Measurements from ENCODE around the gene SEMA4A.
A peak's percentile ranks its signal among the peaks of the same experiment; 100 is the strongest.
"Not testable (repeated sequence)": the region's sequence is repeated elsewhere in the genome, so short reads cannot be mapped to it uniquely, and the experiment has no call there.

The SEMA4A gene

DNA sequence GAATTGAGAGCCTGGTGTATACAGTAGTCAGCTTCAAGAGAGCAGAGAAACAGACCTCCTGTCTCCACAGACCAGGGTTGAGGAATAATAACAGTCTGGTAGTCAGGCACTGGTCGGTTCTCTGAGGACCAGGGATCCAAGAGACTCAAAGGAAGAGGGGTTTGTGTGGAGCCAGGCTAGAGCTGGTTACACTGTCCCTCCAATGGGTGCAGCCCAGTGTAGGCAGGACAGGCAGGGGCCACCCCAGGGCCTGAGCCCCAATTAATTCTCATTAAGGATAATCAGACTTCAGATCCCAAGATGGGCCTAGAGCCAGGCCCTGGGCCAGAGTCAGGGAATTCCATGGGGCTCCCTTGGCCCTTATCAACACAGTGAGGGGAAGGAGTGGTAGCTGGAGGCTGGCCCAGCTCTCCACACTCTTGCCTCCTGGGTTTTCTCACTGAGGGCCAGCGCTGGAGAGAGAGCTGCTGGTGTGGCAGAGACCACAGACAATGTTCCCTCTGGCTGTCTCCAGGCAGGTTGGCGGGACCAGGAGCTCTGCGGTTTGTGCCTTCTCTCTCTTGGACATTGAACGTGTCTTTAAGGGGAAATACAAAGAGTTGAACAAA is 9.1 kb downstream of the SEMA4A start:
- no peak for DNase-seq

DNA sequence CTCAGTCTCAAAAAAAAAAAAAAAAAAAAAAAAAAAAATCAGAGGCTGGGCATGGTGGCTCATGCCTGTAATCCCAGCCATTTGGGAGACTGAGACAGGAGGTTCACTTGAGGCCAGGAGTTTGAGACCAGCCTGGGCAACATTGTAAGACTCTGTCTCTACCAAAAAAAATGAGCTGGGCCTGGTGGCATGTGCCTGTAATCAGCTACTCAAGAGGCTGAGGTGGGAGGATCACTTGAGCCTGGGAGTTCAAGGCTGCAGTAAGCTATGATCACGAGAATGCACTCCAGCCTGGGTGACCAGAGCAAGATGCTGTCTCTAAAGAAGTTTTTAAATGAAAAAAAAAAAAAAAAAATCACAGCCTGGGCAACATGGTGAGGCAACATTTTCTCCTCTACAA is 10.3 kb downstream of the SEMA4A start:
- DNase-seq, result no peak

DNA sequence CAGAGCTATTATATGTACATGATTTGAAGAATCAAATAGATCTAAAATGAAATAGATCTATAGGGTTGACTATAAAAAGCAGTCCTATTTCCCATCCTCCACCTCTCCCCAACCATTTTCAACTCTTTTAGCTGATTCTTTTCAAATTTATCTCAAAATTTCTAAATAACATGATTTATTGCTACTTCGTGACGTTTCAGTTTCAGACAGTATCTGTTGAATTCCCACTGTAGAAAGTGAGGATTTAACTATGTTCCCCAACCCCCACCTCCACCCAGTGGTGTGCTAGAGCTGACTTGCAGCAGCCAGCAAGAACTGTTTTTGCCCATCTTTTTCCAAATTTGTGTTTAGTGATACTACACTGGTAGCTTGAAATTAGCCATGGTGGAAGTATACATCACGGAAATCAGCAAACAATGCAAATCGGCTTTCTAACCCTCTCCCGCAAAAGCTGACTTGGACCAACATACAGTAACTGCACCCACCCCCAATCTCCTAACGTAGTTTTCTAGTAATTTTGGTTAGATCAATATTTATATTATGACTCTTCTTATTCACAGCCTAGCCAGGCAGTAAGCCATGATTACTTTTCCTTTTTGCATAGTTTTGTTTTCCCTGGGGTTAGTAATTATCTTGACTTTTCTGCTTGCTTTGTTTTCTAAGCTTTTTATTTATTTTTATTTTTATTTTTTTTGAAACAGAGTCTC is 10.9 kb downstream of the SEMA4A start:
- DNase-seq, result no peak

DNA sequence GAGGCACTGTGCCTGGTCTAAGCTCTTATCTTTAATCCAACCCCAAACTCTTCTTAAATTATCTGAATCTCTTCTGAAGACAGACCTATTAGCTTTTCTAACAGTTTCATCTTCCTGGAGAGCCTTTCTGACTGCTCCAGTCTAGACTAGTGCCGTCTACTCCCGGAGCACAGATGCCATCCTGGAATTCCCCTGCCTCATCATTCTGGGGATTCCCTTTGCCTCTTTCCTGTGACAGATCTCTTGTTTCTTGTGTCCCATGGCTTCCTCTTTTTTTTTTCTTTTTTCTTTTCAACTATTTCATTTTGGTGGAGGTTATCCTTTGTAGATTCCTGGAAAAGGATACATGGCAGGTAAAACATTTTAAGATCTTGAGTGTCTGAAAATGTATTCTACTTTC is 11.7 kb downstream of the SEMA4A start:
- DNase-seq, result no peak

DNA sequence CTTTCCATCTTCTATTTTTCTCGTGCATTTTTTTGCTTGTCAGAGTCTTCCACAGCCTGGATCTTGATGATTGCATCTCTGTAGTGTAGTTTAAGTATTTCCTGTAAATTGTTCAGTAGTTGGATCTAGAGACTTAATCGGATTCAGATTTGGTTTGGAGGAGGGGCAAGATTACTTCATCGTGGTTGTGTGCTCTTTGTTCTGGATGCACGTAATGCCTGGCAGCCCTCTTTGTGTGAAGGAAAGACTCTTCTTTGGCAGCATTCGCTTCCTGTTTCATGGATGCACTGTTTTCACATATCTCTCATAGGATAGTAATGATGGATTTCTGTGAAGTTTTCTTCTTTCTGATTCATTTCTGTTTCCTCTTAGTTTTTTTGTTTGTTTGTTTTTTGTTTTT is 14.2 kb downstream of the SEMA4A start:
- DNase-seq, result peak; percentile 41

DNA sequence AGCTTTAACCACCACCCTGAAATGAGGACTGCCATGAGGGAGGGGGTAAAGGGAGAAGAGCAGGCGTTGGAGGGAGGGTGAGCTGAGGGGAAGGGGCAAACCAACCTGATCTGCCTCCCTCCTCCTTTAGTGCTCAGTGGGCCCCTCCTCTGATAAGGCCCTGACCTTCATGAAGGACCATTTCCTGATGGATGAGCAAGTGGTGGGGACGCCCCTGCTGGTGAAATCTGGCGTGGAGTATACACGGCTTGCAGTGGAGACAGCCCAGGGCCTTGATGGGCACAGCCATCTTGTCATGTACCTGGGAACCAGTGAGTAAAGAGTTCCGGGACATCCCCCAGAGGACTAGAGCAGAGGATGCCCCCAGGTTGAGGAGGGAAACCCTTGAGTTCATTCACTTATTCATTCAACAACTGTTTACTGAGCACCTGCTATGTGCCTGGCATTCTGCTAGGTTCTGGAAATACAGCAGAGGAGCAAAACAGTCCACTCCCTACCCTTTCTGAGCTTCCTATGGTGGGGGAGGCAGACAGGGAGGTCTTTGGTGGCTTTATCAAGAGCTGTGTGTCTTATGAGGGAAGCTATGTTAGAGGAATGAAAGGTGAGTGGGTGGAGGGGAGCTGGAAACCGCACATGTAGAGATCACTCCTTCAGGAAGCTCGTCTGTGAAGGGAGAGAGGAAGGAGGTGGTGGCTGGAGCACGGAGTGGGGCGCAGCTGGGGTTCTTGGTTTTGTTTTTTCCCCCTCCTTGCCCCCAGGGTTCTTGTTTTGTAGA is 19.5 kb downstream of the SEMA4A start:
- no peak for DNase-seq

DNA sequence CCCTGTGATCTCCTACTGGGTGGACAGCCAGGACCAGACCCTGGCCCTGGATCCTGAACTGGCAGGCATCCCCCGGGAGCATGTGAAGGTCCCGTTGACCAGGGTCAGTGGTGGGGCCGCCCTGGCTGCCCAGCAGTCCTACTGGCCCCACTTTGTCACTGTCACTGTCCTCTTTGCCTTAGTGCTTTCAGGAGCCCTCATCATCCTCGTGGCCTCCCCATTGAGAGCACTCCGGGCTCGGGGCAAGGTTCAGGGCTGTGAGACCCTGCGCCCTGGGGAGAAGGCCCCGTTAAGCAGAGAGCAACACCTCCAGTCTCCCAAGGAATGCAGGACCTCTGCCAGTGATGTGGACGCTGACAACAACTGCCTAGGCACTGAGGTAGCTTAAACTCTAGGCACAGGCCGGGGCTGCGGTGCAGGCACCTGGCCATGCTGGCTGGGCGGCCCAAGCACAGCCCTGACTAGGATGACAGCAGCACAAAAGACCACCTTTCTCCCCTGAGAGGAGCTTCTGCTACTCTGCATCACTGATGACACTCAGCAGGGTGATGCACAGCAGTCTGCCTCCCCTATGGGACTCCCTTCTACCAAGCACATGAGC is 23.3 kb downstream of the SEMA4A start:
- DNase-seq, result no peak

DNA sequence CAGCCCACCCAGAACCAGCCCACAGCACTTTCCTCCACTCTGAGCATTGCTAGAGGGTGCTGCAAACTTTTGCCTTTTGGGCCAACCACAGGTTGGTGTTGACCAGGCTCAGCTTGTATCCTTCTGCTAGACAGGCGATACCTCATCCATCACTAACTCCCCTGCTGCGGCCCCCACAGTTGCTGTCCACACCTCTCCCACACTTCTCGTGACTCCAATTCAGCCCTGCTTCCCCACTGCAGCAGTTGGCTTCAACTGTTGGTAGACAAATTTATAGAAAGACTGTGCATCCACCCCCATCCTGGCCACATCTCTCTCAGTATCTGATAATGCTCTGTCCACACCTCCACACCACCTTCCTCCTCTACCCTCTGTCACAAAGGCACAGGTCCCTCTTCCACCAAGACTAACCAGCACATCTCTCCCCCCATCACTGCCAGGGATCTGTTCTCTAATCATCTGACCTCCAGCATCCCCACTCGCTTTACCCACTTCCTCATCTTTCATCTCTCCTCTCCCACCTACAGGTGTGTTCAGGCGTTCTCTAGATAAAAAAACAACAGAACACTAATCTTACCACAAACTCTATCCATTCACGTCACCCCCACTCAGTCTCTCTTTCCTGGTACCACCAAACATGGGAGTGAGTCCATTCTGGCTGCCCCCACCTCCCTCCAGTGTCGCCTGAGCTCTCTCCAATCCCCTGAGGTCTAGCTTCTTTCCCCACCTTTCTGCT is 24.7 kb downstream of the SEMA4A start:
- DNase-seq, result no peak

DNA sequence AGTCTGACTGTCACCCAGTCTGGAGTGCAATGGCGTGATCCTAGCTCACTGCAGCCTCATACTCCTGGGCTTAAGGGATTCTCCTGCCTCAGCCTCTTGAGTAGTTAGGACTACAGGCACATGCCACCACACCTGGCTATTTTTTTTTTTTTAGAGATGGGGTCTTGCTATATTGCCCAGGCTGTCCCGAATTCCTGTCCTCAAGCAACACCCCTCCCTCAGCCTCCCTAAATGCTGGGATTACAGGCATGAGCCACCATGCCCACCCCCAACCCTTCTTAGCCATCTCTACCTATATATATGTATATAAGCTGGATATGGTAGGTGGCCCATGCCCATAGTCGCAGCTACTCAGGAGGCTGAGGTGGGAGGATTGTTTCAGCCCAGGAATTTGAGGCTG is 27.1 kb downstream of the SEMA4A start:
- no peak for DNase-seq

DNA sequence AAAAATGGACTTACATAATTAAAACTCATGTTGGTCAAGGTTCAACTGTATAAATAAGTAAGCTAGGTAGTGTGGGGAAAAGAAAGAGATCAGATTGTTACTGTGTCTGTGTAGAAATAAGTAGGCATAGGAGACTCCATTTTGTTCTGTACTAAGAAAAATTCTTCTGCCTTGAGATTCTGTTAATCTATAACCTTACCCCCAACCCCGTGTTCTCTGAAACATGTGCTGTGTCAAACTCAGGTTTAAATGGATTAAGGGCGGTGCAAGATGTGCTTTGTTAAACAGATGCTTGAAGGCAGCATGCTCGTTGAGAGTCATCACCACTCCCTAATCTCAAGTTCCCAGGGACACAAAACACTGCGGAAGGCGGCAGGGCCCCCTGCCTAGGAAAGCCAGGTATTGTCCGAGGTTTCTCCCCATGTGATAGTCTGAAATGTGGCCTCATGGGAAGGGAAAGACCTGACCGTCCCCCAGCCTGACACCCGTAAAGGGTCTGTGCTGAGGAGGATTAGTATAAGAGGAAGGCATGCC is 28.1 kb downstream of the SEMA4A start:
- DNase-seq, result not testable (repeated sequence)

DNA sequence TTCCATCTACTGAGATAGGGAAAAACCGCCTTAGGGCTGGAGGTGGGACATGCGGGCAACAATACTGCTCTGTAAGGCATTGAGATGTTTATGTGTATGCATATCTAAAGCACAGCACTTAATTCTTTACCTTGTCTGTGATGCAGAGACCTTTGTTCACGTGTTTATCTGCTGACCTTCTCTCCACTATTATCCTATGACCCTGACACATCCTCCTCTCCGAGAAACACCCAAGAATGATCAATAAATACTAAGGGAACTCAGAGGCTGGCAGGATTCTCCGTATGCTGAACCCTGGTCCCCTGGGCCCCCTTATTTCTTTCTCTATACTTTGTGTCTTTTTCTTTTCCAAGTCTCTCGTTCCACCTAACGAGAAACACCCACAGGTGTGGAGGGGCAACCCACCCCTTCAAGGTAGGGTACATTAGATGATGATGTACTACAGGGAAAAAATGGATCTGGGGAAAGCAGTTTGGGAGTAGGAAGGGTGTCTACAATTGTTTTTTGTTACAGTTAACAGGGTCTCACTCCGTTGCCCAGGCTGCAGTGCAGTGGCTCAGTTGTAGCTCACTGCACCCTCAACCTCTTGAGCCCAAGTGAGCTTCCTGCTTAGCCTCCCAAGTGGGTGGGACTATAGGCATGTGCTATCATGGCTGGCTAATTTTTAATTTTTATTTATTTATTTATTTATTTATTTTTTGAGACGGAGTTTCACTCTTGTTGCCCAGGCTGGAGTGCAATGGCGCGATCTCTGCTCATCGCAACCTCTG is 28.8 kb downstream of the SEMA4A start:
- DNase-seq, result not testable (repeated sequence)

DNA sequence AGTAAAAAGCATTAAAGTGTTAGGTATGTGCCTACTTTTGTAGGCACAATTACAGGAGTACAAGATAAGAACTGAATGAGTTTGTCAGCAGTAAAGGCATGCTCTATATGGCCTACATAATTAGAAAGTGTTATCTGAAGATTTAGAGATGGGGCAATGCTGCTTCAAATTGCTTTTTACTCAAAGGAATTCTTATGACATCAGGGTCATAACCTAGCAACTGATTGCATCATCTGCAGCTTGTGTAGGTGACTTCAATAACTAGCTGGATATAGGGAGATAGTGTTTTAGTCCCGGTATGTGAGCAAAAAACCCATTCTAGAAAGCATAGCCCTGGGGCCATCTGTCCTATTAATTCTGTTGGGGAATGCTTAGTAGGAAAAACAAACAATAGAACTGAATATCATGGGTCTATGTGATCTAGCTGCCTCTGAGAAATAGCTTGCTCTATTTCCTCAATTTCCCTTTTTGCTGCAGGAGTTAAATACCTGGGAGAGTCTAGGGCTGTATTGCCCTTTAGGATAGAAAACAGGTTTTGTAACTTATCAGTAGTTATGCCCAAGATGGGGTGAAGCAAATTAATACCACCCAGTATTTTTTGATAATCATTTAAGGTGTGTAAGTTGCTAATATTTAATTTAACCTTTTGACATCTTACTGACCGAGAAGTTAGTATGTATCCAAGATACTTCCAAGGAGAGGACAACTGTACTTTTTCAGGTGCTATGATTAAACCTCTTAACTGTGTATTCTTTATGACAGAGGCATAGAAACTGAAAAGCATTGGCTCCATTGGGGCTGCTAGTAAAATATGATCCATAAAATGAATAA is 33.2 kb downstream of the SEMA4A start:
- not testable (repeated sequence) for DNase-seq

DNA sequence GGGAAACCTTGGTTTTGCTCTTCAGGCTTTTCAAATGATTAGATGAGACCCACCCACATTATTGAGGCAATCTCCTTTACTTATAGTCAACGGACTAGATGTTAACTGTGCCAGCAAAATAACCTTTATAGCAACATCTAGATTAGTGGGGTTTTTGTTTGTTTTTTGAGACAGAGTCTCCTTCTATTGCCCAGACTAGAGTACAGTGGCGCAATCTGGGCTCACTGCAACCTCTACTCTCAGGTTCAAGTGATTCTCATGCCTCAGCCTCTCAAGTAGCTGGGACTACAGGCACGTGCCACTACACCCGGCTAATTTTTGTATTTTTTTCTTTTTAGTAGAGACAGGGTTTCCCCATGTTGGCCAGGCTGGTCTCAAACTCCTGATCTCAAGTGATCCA is 36.9 kb downstream of the SEMA4A start:
- not testable (repeated sequence) for DNase-seq

DNA sequence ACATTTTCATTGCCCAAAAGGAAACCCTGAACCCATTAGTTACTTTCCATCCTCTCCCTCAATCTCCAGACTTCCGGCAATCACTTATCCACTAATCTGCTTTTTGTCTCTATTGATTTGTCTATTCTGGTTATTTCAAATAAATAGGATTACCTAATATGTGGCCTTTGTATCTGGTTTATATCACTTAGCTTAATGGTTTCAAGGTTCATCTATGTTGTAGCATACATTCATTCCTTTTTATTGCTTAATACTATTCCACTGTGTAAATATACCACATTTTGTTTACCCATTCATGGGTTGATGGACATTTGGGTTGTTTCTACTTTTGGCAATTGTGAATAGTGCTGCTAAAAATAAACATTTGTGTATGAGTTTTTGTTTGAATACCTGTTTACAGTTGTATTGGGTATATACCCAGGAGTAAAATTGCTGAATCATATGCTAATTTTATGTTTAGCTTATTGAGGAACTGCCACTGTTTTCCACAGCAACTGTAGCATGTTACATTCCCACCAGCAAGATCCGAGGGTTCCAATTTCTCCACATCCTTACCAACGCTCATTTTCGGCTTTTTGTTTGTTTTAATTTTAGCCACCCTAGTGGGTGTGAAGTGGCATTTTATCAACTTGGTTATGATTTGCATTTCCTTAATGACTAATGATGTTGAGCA is 38.0 kb downstream of the SEMA4A start:
- no peak for DNase-seq

DNA sequence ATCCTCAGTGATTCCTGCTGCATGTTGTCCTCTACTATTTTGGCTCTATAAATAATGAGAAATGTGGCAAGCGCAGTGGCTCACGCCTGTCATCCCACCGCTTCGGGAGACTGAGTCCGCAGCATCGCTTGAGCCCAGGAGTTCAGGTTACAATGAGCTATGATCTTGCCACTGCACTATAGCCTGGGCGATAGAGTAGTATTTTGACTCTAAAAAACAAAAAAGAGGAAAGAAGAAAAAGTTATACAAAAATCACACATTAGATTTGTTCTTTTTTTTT is 39.8 kb downstream of the SEMA4A start:
- no peak for DNase-seq

DNA sequence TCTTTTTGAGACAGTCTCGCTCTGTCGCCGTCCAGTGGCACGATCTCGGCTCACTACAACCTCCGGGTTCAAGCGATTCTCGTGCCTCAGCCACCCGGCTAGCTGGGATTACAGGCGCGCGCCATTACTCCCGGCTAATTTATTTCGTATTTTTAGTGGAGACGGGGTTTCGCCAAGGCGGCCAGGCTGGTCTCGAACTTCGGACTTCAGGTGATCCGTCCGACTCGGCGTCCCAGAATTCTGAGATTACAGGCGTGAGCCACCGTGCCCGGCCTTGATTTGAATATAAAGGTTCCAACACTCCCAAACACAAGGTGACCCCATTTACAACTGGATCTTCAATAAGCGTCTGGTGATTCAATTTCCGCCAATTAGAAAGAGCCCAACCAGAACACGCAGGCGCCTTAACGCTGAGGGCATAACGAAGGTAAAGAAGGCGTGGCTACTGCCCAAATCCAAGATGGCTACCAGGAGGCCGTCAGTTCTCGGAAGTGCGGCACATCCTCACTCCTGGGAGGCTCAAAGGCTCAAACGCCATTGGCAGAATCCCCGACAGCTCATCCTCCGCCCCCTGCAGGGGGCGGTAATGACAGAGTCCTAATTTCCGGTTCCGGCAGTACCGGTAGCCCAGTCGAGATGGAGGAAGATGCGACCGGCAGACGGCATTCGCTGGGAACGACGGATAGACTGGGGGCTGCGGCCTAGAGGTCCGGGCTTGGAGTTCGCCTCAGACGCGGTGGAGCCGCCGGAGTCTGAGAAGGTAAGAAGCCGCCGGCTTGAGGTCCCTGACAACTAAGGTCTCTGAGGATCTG is 40.3 kb downstream of the SEMA4A start, which contains the start of gene SLC25A44:
SLC25A44 (plus strand) TSS at position 617 of the 812 bp plus-strand sequence. CDS start 5,744 bp downstream, outside the sequence.
- peak; percentile 99 for DNase-seq

DNA sequence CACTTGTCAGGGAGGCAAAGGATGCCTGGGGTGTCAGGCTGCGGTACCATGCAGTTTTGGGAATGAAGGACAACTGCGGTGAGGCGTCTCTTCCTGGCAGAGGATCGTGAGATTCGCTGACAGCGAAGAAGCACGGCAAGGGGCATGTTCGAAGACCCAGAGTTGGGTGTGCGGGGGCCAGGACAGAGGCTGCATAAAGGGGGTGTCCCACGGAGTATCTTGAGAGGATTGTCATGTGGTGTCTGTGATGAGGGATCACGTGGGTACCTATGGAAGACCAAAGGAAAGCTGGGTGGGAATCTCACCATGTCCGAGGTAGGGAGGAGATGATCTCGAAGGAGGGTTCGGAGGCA is 40.9 kb downstream of the SEMA4A start:
- no peak for DNase-seq

DNA sequence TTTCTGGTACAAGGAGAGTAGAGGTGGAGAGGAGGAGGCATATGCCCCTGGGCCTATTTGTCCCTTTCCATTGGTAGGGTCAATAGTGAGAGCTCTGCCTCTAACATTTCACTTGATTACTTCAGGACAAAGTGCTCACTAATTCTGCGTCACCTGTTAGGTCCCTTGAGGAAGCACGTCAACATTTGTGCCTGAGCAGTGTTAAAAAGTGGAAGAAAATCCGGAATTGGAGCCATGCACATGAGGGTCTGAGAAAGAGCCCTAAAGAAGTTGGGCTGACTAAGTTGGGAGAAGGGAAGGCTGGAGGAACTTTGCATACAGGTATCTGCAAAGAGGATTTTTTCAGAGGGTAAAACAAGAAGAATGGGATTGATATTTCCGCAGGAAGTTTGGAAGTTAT is 42.5 kb downstream of the SEMA4A start:
- DNase-seq, result no peak

DNA sequence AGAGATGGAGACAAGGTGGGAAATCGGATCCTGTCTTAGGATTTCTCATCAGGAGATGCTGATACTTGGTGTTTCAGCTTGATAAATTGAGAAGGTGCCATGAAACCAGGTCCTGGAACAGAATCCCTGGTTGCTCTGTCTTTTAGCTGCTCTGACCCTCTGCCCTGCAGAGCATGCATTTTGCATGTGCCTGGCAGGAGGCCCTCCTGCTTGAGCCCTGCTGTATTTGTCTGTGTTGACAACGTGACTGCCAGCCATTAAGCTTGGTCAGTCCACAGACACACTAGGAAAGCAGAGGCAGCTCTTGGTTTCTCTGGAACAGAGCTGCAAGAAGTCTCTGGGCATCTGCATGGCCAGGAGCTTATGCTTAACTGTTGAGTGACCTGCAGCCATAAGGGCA is 43.1 kb downstream of the SEMA4A start:
- no peak for DNase-seq

Measured in fibroblast of skin of scalp (primary cell).